HepG2 (cell line): Measurements from ENCODE around the gene PLSCR2. TPM values are rescaled to one million over a fixed set of nuclear protein-coding genes. Genes with fewer than 3 reads are reported as not detected.

Source experiments
- ATAC-seq: fragments of 200-7000 bp; cut with Tn5 transposase; 3 replicates; pipeline ENCODE4 v1.9.1; 2020; ENCODE audit warnings: mild to moderate bottlenecking, moderate library complexity
- BruUV-seq: library from RNA; stranded (reverse); fragments of 400-500 nt; replicated peaks from 2 replicates; lab custom pipeline; 2021; lab: Mats Ljungman, UMichigan
- CTCF ChIA-PET: fragments of 300-600 bp; formaldehyde crosslinking; extraction: SDS; loops from one replicate; lab custom pipeline; 2021; ENCODE audit warnings: low total read pairs, inconsistent platforms, low intra/inter-chr PET ratio; lab: Yijun Ruan, JAX
- POLR2A ChIA-PET: fragments of 350-600 bp; sonication (Branson Sonifier 250); formaldehyde crosslinking; loops from one replicate; lab custom pipeline; 2020; ENCODE audit warnings: antibody characterized with exemption, inconsistent platforms; lab: Yijun Ruan, JAX
- DNase-seq: peaks from one replicate; pipeline ENCODE4 v3.0.0-alpha.2; 2015; ENCODE audit warnings: low spot score
- FAIRE-seq: peaks from 3 replicates; lab custom pipeline; 2011; peaks lifted over from hg19 to GRCh38; lab: Jason Lieb, UNC
- H2AFZ ChIP-seq: one replicate; pipeline ENCODE4 v1.6.1; 2011; ENCODE audit warnings: low read length, inconsistent platforms
- H3K27ac ChIP-seq: fragments of 300-600 bp; 3 replicates; pipeline ENCODE4 v1.8.0; 2011; ENCODE audit warnings: mixed run types, mild to moderate bottlenecking, mixed read lengths, low read length, inconsistent platforms; ENCODE audit not compliant: insufficient read depth; ENCODE audit errors: extremely low read length
- H3K27me3 ChIP-seq, 2 experiments: fragments of 200-600 bp in 1 of 2; 2 replicates in 1 of 2; 3 replicates in 1 of 2; pipeline versions ENCODE4 v1.6.0 to v1.8.0; 2011; ENCODE audit warnings: low read length in 2 of 2, mild to moderate bottlenecking in 2 of 2, moderate library complexity in 2 of 2, inconsistent platforms in 1 of 2; ENCODE audit not compliant: insufficient read depth in 2 of 2, control insufficient read depth in 1 of 2
- H3K36me3 ChIP-seq, 2 experiments: fragments of 200-600 bp in 1 of 2; replicated peaks in 1 of 2; 2 replicates in 1 of 2; 3 replicates in 1 of 2; pipeline versions ENCODE4 v1.5.1 to v1.8.0; 2011; ENCODE audit warnings: low read length in 2 of 2, inconsistent platforms in 1 of 2; ENCODE audit not compliant: insufficient read depth in 2 of 2, control insufficient read depth in 1 of 2
- H3K4me1 ChIP-seq: 2 replicates; pipeline ENCODE4 v1.5.1; 2012; ENCODE audit warnings: low read length, inconsistent platforms; ENCODE audit not compliant: insufficient read depth
- H3K4me2 ChIP-seq: 2 replicates; pipeline ENCODE4 v1.6.0; 2011; ENCODE audit warnings: low read depth, low read length, inconsistent platforms
- H3K4me3 ChIP-seq, 3 experiments: fragments of 200-600 bp in 1 of 3; sonication (generic), shearing (Covaris generic) in 1 of 3; replicated peaks in 1 of 3; 2 replicates each; pipeline ENCODE4 v1.5.1; 2011 to 2016; ENCODE audit warnings: low read length in 3 of 3, inconsistent platforms in 2 of 3, low read depth in 2 of 3, mild to moderate bottlenecking in 2 of 3, control low read depth in 1 of 3, mixed read lengths in 1 of 3; ENCODE audit not compliant: insufficient read depth in 1 of 3
- H3K79me2 ChIP-seq: one replicate; pipeline ENCODE4 v1.6.1; 2011; ENCODE audit warnings: low read length, inconsistent platforms; ENCODE audit not compliant: insufficient read depth
- H3K9ac ChIP-seq: 2 replicates; pipeline ENCODE4 v1.6.0; 2011; ENCODE audit warnings: mild to moderate bottlenecking, low read depth, low read length, inconsistent platforms; ENCODE audit not compliant: insufficient read depth
- H3K9me3 ChIP-seq: 2 replicates; pipeline ENCODE4 v1.5.1; 2012; ENCODE audit warnings: mild to moderate bottlenecking, low read length
- H4K20me1 ChIP-seq: 2 replicates; pipeline ENCODE4 v1.6.0; 2011; ENCODE audit warnings: inconsistent platforms, mild to moderate bottlenecking, low read length, moderate library complexity; ENCODE audit not compliant: insufficient read depth
- AFF4 ChIP-seq: sonication (generic); formaldehyde crosslinking; IDR thresholded peaks from 2 replicates; pipeline ENCODE4 v1.4.0; 2020; ENCODE audit warnings: missing genetic modification reagents
- CEBPB ChIP-seq: IDR thresholded peaks from 2 replicates; pipeline ENCODE4 v1.6.1; 2011; ENCODE audit warnings: low read depth, low read length, improper control_type of control experiment, borderline replicate concordance
- JDP2 ChIP-seq: sonication (generic); formaldehyde crosslinking; IDR thresholded peaks from 2 replicates; pipeline ENCODE4 v1.8.1; 2022; ENCODE audit warnings: missing genetic modification reagents, borderline replicate concordance
- KAT2B ChIP-seq: fragments of 150-350 bp; IDR thresholded peaks from 2 replicates; pipeline ENCODE4 v1.6.1; 2014; ENCODE audit warnings: low read depth, low read length, borderline replicate concordance
- NFAT5 ChIP-seq: sonication (generic); formaldehyde crosslinking; IDR thresholded peaks from 2 replicates; pipeline ENCODE4 v1.4.0; 2020; ENCODE audit warnings: missing genetic modification reagents
- NFIC ChIP-seq: IDR thresholded peaks from 2 replicates; pipeline ENCODE4 v1.6.1; 2012; ENCODE audit warnings: mild to moderate bottlenecking, low read length, inconsistent platforms
- SRY ChIP-seq: sonication (generic); formaldehyde crosslinking; IDR thresholded peaks from 2 replicates; pipeline ENCODE4 v1.8.0; 2022; ENCODE audit warnings: mild to moderate bottlenecking, missing genetic modification reagents
- whole genome bisulfite sequencing: methylation state at CpG from one replicate; pipeline ENCODE4 v1.1.6; 2017; ENCODE audit warnings: low lambda C conversion rate; 5-methylcytosine and 5-hydroxymethylcytosine counted together
- in situ Hi-C: cut with HindIII; loops from 2 replicates; pipeline ENCODE4 v1.10.0; 2017; ENCODE audit warnings: low pct_unique_long_range_greater_than_20kb; ENCODE audit not compliant: extremely low pct_ligation_motif_present
- intact Hi-C: fragments of 100-400 bp; cut with micrococcal nuclease; formaldehyde crosslinking; loops from one replicate; pipeline ENCODE4 v1.10.0; 2022; ENCODE audit not compliant: unreplicated experiment
- polyA plus RNA-seq, 8 experiments: library from polyadenylated mRNA; depleted of rRNA in 3 of 8; stranded (reverse) in 7 of 8; unstranded in 1 of 8; fragments of >200 nt; fragmentation: Illumina TruSeq in 4 of 8; extraction: Trizol in 4 of 8; gene quantifications; 2 replicates each; pipeline versions ENCODE4 v1.2.1 to v1.2.3, GENCODE V29; 2011 to 2016; ENCODE audit warnings: low read depth in 4 of 8, missing spikeins in 1 of 8, mixed read lengths in 1 of 8; ENCODE audit not compliant: insufficient read depth in 1 of 8
- total RNA-seq, 5 experiments: library from RNA; depleted of rRNA; stranded (reverse); fragments of >200 nt; fragmentation: Illumina TruSeq; extraction: Trizol; gene quantifications; 2 replicates each; pipeline ENCODE4 v1.2.3, GENCODE V29; 2016; ENCODE audit warnings: low read depth in 1 of 5

The PLSCR2 gene
- total and polyA plus RNA-seq, 2 of the 13 experiments (the other 11 are each of a cell fraction or from before 2014, with no cell fraction given), result not detected

GRCh38 chr3:146396792-146397191, 72.6 kb downstream of the PLSCR2 start:
- H3K27ac ChIP-seq, result no peak overlapping the region
- no peak overlapping the region for H3K4me2 ChIP-seq
- TF ChIP-seq NFIC, result no peak
- intact Hi-C loops (no loop called here), in situ Hi-C loops (no loop called here)
- H2AFZ ChIP-seq, result no peak overlapping the region
- no peaks in the 10 kb centered on the region for H3K9me3 ChIP-seq
- no peaks in the 10 kb centered on the region for H3K79me2 ChIP-seq
- BruUV-seq, result no TSS peak
- 2% methylated on average over 4 of the region's 4 CpGs for WGBS
- no peak overlapping the region for H3K9ac ChIP-seq
- no peaks in the 10 kb centered on the region for H3K27me3 ChIP-seq
- H3K4me1 ChIP-seq, result no peaks in the 10 kb centered on the region
- no peak overlapping the region for H3K4me3 ChIP-seq
- ChIA-PET CTCF (no interaction called here), POLR2A (no interaction called here)
- H4K20me1 ChIP-seq, result no peaks in the 10 kb centered on the region
- ATAC-seq (no peak), FAIRE-seq (no peak), DNase-seq (no peak)
- no peaks in the 10 kb centered on the region for H3K36me3 ChIP-seq

GRCh38 chr3:146395164-146395563, 74.2 kb downstream of the PLSCR2 start:
- BruUV-seq, result no TSS peak
- in situ Hi-C loops (no loop called here), intact Hi-C loops (no loop called here)
- no peaks in the 10 kb centered on the region for H3K9me3 ChIP-seq
- no peaks in the 10 kb centered on the region for H3K36me3 ChIP-seq
- no peak overlapping the region for H3K4me3 ChIP-seq
- TF ChIP-seq AFF4 (no peak), JDP2 (CRISPR knock-in tag) (no peak), NFAT5 (CRISPR knock-in tag) (no peak), CEBPB (peak; percentile 79), KAT2B (no peak), SRY (CRISPR knock-in tag) (no peak)
- ChIA-PET POLR2A (no interaction called here), CTCF (no interaction called here)
- 50% methylated on average over 2 of the region's 2 CpGs for WGBS
- no peak overlapping the region for H3K27ac ChIP-seq
- H3K9ac ChIP-seq, result no peak overlapping the region
- H3K4me2 ChIP-seq, result no peak overlapping the region
- H4K20me1 ChIP-seq, result no peaks in the 10 kb centered on the region
- no peaks in the 10 kb centered on the region for H3K4me1 ChIP-seq
- no peak for ATAC-seq
- no peak for FAIRE-seq
- no peaks in the 10 kb centered on the region for H3K27me3 ChIP-seq
- H3K79me2 ChIP-seq, result no peaks in the 10 kb centered on the region
- no peak for DNase-seq
- H2AFZ ChIP-seq, result no peak overlapping the region
